GM19035 (cell line): ENCODE results near the gene SPDYE1.
A peak's percentile ranks its signal among the peaks of the same experiment; 100 is the strongest.
"Not testable (repeated sequence)": the region's sequence is repeated elsewhere in the genome, so short reads cannot be mapped to it uniquely, and the experiment has no call there.

Experiments used
- ATAC-seq: cut with Tn5 transposase; IDR thresholded peaks from one replicate; pipeline ENCODE4 v1.9.1; 2021; ENCODE audit not compliant: unreplicated experiment

Gene SPDYE1

DNA sequence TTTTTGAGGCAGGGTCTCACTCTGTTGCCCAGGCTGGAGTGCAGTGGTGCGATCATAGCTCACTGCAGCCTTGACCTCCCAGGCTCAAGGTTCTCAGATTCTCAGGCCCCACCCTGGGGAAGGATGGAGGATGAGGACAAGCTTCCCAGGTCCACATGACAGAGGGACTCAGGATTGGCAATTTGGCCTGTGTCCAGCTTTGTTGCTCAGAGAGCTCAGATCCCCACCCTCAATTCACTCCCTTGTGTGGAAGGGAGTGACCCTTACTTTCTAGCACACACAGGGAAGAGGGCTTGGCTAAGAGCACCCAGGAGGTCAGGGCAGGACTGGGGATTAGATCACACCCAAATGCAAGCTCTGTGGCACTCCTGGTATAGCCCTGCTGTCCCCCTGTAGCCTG is 6.9 kb upstream of the SPDYE1 start:
- ATAC-seq: not testable (repeated sequence)

DNA sequence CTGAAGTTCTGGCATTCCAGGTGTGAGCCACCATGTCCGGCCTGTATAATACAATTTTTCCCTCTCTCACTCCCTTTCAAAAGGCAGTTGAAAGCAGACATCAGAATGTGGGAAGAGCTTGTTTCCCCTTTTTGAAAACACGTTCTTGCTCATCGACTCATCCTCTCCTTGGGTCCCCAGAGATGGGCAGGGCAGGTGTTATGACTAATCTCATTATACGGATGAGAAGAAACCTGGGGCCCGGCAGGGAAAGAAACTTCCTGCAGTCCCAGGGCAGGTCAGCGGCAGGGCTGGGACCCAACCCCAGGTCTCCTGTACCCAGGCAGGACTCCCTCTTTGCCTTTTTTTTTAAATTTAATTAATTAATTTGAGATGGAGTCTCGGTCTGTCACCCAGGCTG is 4.8 kb upstream of the SPDYE1 start:
- ATAC-seq: peak; percentile 73

DNA sequence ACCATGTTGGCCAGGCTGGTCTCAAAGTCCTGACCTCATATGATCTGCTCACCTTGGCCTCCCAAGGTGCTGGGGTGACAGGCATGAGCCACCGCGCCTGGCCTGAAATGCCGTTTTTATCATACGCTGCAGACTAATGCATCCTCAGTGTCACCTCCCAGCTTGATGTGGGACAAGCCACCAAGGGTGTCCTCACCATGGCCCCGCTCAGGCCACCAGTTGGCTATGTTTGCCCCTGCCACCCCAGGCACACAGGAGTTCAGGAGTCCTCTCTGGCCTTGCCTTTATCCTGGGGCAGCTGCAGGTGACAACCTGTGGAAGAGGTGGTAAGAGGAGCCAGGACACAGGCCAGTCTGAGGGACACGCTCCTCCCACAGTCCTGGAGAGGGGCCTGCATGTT is 3.0 kb upstream of the SPDYE1 start:
- ATAC-seq: not testable (repeated sequence)

DNA sequence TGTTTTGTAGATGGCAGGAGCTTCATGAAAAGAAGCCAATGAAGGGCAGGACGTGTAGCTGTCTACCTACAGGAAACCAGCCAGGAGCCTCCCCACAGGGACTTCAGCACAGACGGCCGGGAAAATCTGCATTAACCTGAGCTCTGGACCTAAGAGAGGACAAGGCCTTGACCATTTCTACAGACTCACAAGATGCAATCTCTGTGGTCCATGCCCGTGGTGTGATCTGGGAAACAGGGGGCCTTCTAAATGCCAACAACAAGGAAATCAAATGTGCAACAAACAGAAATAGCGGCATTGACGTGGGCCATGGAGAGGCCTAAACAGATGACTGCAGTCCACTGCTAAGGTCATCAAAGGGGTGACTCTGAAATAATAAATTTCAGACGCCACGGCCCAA is 14.4 kb downstream of the SPDYE1 start:
- not testable (repeated sequence) for ATAC-seq

DNA sequence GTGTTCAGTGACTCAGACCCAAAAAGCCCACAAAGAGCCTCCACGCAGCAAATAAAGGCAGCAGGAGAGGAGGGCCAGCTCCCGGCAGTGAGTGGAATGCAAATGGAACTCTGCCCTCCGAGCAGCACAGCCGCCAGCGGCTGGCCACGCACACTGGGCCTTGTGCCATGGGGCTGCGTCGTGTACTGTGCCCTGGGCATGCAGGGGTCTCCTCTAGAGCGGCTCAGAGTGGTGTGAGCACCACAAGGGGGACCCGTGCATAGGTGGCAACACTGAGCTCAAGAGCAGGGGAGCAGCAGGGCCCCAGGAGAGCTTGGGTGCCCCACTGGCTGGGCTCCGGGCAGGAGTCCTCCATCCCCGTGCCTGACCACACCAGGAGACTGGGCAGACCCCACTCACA is 17.4 kb downstream of the SPDYE1 start:
- ATAC-seq: not testable (repeated sequence)

DNA sequence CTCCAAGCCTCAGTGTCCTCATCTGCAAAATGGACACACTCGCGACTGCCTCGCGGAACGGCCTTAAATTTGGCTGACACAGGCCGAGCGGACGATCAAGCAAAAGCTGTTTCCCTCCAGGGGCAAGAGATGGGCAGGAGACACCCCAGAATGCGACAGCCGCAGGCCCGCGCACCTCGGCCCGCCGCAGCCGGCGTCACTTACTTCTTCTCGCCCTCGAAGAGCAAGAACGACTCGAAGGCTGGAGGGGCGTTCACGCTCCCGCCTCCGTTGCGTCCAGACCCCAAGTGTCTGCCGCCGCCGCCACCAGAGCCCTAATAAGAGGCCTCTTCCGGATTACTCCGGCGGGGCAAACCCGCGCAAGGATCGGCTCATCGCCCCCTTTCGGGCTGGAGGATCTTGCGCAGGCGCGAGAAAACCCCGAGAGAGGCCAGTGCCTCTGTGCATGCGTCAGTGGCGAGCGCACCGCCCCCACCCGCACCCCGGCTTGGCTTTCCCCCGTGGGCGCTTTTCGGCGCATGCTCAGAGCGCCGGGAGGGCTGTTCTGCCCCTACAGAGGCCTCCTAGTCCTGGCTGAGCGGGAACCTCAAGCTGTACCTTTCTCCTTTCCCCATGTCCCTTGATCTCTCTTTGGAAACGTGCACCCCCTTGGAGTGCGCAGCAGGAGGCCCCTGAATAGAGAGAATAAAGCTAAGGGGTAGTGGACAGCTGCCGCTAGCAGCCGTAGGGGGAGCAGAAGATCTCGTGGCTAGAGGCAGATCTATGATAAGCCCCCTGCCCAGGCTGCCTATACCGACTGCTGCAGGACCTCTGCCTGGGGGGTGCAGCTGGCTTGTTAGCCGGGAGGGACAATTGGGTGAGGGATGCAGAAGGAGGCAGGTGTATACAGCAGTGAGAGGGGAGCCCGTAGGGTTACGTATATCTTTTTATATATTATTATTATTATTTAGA is 21.4 kb downstream of the SPDYE1 start:
- peak; percentile 98 for ATAC-seq

DNA sequence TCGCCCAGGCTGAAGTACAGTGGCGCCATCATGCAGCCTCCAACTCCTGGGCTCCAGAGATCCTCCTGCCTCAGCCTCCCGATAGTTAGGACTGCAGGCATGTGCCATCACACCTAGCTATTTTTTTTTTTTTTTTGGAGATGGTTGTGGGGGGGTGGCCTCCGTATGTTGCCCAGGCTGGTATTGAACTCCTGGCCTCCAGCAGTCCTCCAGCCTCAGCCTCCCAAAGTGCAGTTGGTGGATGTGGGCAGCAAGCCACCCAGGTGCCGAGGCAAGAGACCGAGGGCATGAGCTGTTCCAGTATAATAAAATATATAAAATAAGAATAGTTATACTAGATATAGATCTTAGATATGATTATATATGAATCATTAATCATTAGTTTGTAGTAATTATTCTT is 22.1 kb downstream of the SPDYE1 start:
- not testable (repeated sequence) for ATAC-seq

DNA sequence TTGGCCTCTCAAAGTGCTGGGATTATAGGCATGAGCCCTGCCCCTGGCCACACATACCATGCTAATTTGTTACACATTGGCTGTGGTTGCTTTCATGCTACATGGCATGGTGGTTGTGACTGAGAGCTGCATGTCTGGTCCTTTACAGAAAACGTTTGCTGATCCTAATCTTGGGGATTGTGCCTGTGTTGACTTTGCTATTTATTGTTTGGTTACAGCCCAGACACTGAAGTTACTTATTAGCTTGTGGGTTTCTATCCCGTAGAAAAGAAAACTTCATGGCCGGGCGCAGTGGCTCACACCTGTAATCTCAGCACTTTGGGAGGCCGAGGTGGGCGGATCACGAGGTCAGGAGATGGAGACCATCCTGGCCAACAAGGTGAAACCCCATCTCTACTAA is 24.4 kb downstream of the SPDYE1 start:
- not testable (repeated sequence) for ATAC-seq

DNA sequence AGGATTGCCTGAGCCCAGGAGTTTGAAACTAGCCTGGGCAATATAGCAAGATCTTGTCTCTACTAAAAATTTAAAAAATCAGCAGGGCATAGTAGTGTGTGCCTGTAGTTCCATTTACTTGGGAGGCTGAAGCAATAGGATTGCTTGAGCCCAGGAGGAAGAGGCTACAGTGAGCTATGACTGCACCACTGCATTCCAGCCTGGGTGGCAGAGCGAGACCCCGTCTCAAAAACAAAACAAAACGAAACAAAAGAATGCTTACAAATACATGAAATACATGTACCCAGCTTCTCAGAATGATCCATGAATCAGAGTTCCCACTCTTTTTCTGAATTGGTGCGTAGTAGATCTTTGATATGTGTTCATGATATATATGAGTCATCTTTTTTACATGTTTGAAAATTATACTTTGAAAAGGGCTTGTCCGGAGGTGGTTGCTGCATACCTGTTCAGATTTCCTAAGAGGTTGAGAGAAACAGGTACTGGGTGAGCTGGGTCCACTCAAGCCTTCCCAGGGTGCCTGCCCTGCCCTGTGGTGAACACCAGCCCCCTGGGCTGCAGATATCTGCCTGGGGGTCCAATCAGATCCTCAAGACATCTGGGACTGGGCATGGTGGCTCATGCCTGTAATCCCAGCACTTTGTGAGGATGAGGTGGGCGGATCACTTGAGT is 25.2 kb downstream of the SPDYE1 start:
- ATAC-seq: not testable (repeated sequence)

DNA sequence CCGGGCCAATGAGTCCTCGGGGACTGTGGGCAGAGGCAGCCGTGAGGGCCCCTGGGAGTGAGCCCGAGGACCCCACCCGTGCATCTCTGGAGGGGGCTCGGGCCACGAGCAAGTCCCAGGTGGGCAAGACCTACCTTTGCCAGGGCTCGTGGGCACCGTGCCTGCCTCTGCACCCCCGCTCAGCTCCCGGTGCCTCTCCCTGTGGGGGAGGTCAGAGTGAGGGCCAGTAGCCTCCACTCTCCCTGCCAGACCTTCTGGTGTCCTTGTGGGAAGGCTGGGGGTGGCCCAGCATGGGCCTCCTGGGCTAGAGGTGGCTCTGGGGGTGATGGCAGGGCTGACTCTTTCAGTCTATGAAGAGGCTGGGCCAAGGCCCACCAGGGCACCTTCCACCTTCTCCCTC is 31.7 kb downstream of the SPDYE1 start:
- ATAC-seq: not testable (repeated sequence)

DNA sequence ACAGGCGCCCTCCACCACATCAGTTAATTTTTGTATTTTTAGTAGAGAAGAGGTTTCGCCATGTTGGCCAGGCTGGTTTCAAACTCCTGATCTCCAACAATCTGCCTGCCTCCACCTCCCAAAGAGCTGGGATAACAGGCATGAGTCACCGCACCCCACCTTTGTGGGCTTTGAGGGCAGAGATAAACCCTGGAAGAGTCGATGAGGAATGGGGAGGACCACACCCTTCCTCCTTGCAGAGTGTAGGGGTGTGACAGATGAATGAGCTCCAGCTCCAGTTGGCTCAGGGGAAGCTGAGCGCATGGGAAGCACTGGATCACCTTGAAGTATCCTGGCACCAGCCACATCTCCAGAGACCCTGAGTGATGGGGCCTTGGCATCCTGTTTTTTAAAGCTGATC is 32.3 kb downstream of the SPDYE1 start:
- ATAC-seq: not testable (repeated sequence)

DNA sequence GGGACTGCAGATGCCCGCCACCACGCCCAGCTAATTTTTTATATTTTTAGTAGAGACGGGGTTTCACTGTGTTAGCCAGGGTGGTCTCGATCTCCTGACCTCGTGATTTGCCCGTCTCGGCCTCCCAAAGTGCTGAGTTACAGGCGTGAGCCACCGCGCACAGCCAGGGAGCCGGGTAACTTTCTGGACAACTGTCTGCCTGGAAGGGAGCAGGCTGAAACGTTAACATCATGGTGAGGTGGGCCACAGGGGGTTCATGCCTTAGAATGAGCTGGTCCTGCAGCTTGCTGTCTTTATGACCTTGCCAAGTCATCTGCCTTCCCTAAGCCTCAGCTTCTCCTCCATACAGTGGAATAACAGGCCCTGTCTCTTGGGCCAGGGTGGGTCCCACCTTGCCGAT is 33.6 kb downstream of the SPDYE1 start:
- ATAC-seq: not testable (repeated sequence)

DNA sequence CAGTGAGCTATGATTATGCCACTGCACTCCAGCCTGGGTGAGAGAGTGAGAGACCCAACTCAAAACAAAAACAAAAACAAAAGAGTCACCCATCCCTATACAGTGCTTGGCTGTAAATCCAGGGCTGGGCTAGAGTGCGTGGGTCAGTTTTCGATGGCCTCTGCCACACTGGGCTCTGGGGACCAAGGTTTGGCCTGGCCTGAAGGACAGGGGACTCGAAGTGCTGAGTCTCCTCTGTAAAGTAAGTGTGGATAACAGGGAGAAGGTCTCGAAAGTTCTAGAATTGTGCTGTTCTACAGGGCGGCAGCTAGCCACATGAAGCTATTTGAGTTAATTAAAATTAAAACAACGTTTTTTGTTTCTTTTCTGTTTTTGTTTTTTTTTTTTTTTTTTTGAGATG is 34.3 kb downstream of the SPDYE1 start:
- not testable (repeated sequence) for ATAC-seq

DNA sequence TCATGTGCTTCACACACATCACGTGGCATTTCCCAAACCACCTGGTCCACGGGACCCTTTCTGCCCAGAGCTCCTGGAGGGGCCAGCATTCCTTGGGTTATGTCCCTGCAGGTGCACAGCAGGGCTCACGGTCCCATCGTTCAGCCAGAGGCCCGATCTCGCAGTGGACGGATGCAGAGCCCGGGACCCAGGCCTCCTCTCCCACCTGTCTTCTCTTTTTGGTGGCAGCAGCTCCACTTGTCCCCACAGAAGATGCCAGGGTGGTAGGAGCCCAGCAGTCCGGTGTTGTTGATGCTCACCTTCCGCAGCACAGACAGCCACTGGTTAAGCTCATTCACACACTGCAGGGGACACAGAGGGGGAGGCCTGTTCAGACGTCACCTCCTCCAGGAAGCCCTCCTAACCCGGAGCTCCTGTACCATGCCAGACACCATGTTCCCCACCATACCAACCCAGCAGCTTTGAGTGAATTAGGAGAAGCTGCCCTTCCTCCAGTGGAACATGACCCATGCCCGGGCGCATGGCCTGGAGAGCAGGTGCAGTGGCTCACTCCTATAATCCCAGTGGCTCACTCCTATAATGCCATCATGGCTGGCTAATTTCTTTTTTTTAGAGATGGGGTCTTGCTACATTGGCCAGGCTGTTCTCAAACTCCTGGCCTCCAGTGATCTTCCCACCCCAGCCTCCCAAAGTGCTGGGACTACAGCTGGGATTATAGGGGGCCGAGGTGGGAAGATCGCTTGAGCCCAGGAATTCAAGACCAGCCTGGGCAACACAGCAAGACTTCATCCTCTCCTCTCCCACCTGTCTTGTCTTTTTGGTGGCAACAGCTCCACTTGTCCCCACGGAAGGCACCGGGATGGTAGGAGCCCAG is 36.5 kb downstream of the SPDYE1 start:
- ATAC-seq: not testable (repeated sequence)

DNA sequence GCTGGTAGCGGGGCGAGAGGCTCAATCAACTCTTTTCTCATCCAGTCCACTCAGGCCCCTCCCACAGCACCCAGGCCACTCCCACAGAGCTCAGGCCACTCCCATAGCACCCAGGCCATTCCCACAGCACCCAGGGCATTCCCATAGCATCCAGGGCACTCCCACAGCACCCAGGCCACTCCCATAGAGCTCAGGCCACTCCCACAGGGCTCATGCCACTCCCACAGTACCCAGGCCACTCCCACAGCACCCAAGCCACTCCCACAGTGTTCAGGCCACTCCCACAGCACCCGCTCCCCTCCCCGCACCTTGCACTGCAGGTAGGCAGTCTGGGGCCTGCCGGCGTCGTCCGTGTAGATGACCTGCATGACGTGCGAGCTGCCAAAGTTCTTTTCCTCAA is 38.7 kb downstream of the SPDYE1 start:
- not testable (repeated sequence) for ATAC-seq

DNA sequence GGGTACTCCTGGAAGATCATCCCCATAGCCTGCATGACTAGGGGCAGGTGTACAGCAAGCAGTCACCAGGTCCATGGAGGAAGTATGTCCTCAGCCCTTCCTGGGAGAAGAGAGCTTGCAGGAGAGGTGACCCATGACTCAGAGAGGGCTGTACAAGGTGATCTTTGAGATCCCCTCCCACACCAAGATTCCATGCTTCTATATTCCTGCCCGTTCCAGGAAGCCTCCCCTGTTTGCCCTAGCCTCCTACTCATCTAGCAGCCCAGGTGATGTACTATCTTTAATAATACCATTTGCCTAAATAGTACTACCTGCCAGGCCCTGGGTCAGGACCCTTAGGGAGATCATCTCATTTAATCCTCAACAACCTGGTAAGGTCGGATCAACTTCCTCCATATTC is 40.3 kb downstream of the SPDYE1 start:
- ATAC-seq: not testable (repeated sequence)

DNA sequence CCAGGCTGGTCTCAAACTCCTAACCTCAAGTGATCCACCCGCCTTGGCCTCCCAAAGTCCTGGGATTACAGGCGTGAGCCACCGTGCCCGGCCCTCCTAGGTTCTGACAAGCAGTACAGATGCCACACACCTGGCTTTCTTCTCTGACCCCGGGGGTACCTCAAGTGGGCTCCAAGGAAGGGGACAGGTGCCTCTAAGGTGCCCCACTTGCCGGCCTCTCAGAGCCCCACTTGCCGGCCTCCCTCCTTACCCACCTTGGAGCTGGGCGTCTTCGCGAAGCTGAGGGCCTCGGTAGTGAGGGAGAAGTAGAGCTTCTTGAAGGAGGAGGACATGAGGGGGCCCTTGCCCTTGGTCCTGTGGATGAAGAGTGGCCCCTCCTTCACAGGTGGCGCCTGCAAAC is 40.9 kb downstream of the SPDYE1 start:
- ATAC-seq: not testable (repeated sequence)

DNA sequence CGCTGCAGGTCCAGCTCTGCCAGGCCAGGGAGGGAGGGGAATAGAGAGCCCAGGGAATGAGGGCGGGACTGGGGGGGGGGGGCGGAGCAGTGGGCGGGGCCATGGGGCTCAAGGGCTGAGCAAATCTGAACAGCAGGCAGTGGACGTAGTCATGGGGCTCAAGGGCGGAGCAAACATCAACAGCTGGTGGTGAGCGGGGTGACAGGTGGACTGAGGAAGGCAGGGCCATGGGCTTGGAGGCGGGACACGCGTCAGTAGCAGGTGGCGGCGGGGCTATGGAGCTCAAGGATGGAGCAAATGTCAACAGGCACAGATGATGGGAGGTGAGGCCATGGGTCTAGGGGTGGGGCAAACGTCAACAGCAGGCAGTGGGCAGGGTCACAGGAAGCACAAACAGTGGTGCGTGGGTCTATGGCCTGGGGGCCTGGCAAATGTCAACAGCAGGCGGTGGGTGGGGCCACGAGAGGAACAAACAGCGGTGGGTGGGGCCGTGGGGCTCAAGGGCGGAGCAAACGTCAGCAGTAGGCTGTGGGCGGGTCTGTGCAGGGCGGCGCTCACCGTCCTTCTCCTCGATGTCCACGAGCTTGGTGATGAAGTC is 41.4 kb downstream of the SPDYE1 start:
- ATAC-seq: peak; percentile 61

DNA sequence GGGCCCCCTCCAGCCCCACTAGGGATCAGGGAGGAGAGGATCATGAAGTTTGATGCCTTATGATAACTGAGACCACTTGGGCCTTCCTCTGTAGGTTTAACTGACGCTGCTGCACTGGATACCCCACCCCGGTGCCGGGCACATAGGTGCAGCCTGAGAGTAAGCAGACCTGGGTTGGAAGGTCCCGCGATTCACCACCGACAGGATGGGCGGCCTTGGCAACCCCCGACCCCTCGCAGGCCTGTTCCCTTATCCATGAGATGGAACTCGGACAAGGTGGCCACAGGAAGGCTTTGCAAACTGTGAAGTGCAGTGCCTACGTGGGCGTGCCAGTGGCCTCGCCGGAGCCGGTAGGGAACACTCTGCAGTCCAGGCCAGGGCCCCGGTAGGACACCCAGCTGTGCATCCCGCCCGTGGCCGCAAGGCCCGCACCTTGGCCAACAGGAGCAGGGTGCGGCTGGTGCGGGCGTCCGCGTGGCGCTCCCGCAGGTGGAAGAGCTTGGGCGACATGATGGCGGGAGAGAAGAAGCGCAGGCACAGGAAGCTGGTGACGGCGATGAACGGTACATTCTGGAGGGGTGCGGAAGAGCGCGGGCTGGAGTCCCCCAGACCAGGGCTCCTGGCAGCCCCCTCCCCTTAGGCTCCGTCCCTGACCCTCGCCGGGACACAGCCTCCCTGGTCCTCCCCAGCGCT is 42.2 kb downstream of the SPDYE1 start:
- ATAC-seq: peak; percentile 2

DNA sequence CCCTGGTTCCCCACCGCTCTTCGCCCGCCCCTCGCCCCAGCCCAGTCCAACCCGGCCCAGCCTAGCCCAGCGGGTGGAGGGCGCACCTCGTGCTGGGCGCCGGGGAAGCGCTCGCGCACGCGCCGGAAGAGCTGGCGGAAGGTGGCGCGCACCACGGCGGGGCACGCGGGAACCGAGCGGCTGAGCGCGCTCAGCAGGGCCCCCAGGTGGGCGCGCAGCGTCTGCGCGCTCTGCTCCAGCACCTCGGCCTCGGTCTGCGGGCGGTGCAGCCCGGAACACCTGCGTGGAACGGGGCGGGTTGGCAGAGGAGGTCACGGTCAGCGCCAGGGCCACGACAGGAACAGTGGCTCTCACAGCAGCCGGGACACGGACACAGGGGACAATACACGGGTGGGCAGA is 42.8 kb downstream of the SPDYE1 start:
- peak; percentile 40 for ATAC-seq
